ENCODE results near the gene IMPG1. TPM values are rescaled to one million over a fixed set of nuclear protein-coding genes. Genes with fewer than 3 reads are reported as not detected.

IMPG1 gene
- total and polyA plus RNA-seq, 2 experiments from 2014 or later, result not detected

DNA sequence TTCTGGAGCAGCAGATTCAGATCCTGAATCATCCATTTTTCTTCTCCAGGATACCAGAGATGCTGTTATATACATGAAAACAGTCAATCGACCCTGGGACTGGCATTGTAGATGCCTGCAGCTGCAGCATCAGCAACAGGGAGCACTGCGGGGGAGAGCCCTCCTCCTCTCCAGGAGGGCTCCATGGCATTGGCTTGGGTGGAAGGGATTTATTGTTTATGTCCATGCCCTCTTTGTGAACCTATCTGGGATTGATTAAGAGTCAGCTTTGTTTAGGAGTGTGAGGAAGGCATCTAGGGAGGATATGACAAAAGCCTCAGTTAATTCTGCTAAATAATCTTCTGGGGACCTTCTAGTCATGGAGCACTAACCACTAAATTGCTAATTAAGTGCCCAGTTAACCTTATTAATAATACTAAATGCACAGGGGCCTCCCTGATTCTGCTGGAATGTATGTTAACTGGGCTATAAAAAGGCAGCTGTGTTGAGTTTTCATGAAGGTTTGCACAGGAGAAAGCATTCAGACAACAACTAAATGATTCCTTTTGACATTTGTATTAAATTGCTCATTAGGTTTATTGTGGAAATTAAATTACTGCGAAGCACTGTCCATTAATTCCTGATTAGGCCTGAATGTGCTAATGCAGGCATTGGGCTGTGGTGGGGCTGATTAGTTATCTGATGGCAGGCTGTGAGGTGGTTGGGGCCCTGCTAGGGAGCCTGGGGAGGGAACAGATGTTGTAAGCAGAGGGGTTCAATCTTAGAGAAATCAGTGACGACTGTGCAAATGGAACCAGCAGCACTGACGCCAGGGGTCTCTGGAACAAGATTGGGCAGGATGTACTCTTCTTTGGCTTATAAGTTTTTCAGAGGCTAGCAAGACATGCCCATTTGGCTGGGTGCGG is 57.6 kb downstream of the IMPG1 start:
- Histone ChIP-seq H3K4me1 (ENCODE audit: insufficient read depth) (no peaks in the 10 kb centered on the region), H3K27me3 (no peaks in the 10 kb centered on the region), H3K27ac (no peak overlapping the region), H4K20me1 (ENCODE audit: insufficient read depth, poor library complexity, severe bottlenecking) (no peaks in the 10 kb centered on the region), H3K9me2 (replicated peaks; ENCODE audit: insufficient read depth) (no peaks in the 10 kb centered on the region), H3K4me3 (no peak overlapping the region), H3K79me2 (no peaks in the 10 kb centered on the region), H3K4me2 (no peak overlapping the region), H3K9me3 (ENCODE audit: low read depth) (no peaks in the 10 kb centered on the region), H3K36me3 (replicated peaks; ENCODE audit: insufficient read depth, low read depth) (no peaks in the 10 kb centered on the region), H2AFZ (no peak overlapping the region)
- no peak for DNase-seq (ENCODE audit: low spot score)
- no peak for TF ChIP-seq EZH2phosphoT487 (IDR thresholded peaks at IDR 0.05; ENCODE audit: low read depth, severe bottlenecking, unreplicated experiment)
- TF ChIP-seq, protein P1, sequence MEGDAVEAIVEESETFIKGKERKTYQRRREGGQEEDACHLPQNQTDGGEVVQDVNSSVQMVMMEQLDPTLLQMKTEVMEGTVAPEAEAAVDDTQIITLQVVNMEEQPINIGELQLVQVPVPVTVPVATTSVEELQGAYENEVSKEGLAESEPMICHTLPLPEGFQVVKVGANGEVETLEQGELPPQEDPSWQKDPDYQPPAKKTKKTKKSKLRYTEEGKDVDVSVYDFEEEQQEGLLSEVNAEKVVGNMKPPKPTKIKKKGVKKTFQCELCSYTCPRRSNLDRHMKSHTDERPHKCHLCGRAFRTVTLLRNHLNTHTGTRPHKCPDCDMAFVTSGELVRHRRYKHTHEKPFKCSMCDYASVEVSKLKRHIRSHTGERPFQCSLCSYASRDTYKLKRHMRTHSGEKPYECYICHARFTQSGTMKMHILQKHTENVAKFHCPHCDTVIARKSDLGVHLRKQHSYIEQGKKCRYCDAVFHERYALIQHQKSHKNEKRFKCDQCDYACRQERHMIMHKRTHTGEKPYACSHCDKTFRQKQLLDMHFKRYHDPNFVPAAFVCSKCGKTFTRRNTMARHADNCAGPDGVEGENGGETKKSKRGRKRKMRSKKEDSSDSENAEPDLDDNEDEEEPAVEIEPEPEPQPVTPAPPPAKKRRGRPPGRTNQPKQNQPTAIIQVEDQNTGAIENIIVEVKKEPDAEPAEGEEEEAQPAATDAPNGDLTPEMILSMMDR (IDR thresholded peaks at IDR 0.05; ENCODE audit: poor library complexity), result no peak
- no peak for TF ChIP-seq EZH2 (IDR thresholded peaks at IDR 0.05; ENCODE audit: borderline replicate concordance)
- 71% methylated on average over 6 of the region's 6 CpGs for WGBS (ENCODE audit: low lambda C conversion rate, missing lambda C conversion rate)

DNA sequence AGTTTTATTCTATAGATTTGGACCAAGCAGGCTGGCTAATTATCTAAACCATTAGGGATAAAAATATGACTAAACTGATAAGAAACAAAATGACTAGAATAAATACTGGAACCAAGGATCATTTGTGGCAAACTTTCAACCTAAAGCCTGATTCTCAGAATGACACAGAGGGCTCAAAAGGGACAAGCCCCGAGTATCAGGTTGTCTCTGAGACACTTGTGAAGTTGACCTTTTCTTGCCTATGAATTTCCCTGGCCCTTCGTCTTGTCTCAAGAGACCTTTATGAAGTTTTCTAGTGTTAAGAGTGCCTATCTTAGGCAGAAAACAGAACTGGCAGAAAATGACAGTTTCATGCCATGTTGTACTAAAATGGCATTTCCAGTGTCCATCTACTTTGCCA is 68.3 kb downstream of the IMPG1 start:
- 86% methylated on average over 2 of the region's 2 CpGs for WGBS (ENCODE audit: low lambda C conversion rate, missing lambda C conversion rate)

GRCh38 chr6:76003686-76004085 is 68.8 kb downstream of the IMPG1 start:
- Histone ChIP-seq H3K79me2 (no peaks in the 10 kb centered on the region), H3K4me1 (ENCODE audit: insufficient read depth) (no peaks in the 10 kb centered on the region), H3K27me3 (no peaks in the 10 kb centered on the region), H3K4me2 (no peak overlapping the region), H3K4me3 (no peak overlapping the region), H3K9me3 (ENCODE audit: low read depth) (no peaks in the 10 kb centered on the region), H3K36me3 (replicated peaks; ENCODE audit: insufficient read depth, low read depth) (no peaks in the 10 kb centered on the region), H4K20me1 (ENCODE audit: insufficient read depth, poor library complexity, severe bottlenecking) (no peaks in the 10 kb centered on the region), H3K9me2 (replicated peaks; ENCODE audit: insufficient read depth) (no peaks in the 10 kb centered on the region), H3K27ac (no peak overlapping the region), H2AFZ (no peak overlapping the region)
- no peak for DNase-seq (ENCODE audit: low spot score)
- WGBS (ENCODE audit: low lambda C conversion rate, missing lambda C conversion rate), result 91% methylated on average over 2 of the region's 2 CpGs
- TF ChIP-seq, protein P1 (IDR thresholded peaks at IDR 0.05; ENCODE audit: poor library complexity), result no peak
- TF ChIP-seq EZH2 (IDR thresholded peaks at IDR 0.05; ENCODE audit: borderline replicate concordance), result no peak
- no peak for TF ChIP-seq EZH2phosphoT487 (IDR thresholded peaks at IDR 0.05; ENCODE audit: low read depth, severe bottlenecking, unreplicated experiment)

More for the DNA sequence above, 68.3 kb downstream of the IMPG1 start:
- Histone ChIP-seq H3K27ac (no peak overlapping the region), H3K36me3 (replicated peaks; ENCODE audit: insufficient read depth, low read depth) (no peaks in the 10 kb centered on the region), H3K27me3 (no peaks in the 10 kb centered on the region), H3K4me2 (no peak overlapping the region), H3K79me2 (no peaks in the 10 kb centered on the region), H2AFZ (no peak overlapping the region), H3K4me1 (ENCODE audit: insufficient read depth) (no peaks in the 10 kb centered on the region), H3K4me3 (no peak overlapping the region), H4K20me1 (ENCODE audit: insufficient read depth, poor library complexity, severe bottlenecking) (no peaks in the 10 kb centered on the region), H3K9me3 (ENCODE audit: low read depth) (no peaks in the 10 kb centered on the region), H3K9me2 (replicated peaks; ENCODE audit: insufficient read depth) (no peaks in the 10 kb centered on the region)
- TF ChIP-seq EZH2phosphoT487 (IDR thresholded peaks at IDR 0.05; ENCODE audit: low read depth, severe bottlenecking, unreplicated experiment) (no peak), EZH2 (IDR thresholded peaks at IDR 0.05; ENCODE audit: borderline replicate concordance) (no peak)
- TF ChIP-seq, protein P1 (IDR thresholded peaks at IDR 0.05; ENCODE audit: poor library complexity), result no peak
- no peak for DNase-seq (ENCODE audit: low spot score)
